PFSK-1 (cell line): Measurements from ENCODE around the gene CLTCL1.

Experiments used
- POLR2AphosphoS5 ChIP-seq: IDR thresholded peaks from 2 replicates; pipeline ENCODE4 v1.6.1; 2012; ENCODE audit warnings: low read depth, mild to moderate bottlenecking, control low read depth, low read length, moderate library complexity
- SIN3A ChIP-seq: IDR thresholded peaks from 2 replicates; pipeline ENCODE4 v1.6.1; 2012; ENCODE audit warnings: mild to moderate bottlenecking, low read length, moderate library complexity, borderline replicate concordance; ENCODE audit not compliant: insufficient read depth

DNA sequence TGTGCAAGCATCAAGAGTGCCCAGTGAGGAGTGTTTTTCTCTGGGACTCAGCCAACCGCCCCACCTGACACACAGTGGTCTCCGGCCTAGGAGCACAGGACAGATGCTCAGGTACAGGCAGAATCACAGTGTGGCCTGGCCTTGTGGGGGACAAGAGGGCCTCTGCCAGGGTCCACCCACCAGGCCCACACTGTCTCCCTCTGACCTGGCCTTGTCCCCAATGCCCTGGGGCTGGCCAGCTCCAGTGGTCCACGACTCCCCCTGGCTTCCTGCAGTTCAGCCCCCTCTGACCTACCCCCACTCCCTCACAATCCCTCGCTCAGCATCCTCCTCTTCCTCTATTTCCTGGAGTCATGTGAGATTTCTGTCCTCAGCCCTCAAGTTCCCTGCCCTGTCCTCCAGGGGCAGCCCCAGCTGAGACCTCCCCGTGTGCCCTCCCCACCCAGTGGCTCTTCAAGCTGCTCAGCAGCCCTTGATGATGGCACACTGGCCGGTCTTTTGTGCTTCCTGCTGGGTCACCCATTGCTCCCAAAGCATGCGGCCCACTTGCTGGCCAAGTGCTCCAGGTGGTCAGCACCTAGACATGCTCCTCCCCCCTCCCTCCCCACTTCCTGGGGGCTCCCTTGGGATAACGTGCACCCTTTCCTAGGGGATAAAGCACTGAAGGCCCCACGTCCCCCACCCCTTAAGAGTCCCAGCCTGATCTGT lies 158.7 kb downstream of the CLTCL1 start:
- TF ChIP-seq POLR2AphosphoS5, result no peak
- no peak for TF ChIP-seq SIN3A
